ENCODE results near the gene H2BK1. TPM values are rescaled to one million over a fixed set of nuclear protein-coding genes. Genes with fewer than 3 reads are reported as not detected.

H2BK1 gene
- polyA plus RNA-seq, 3 donors, result not detected

DNA sequence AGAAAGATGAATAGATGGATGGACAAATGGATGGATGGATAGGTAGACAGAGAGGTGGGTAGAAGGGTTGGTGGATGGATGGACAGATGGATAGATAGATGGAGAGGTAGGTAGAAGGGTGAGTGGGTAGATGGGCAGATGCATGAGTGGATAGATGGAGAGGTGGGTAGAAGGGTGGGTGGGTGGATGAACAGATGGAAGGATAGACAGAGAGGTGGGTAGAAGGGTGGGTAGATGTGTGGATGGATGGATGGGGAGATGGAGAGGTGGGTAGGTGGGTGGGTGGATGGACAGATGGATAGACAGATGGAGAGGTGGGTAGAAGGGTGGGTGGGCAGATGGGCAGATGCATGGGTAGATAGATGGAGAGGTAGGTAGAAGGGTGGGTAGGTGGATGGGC lies 12.4 kb downstream of the H2BK1 start:
- no peaks in the 10 kb centered on the region for H3K9me3 Mint-ChIP-seq
- DNase-seq, result no peak
- no peak overlapping the region for H2AFZ ChIP-seq (ENCODE audit: insufficient read depth, low read depth, low read length, poor library complexity, severe bottlenecking)
- no peak overlapping the region for H3K4me3 ChIP-seq (replicated peaks in 1 of 3; ENCODE audit: low read depth in 2 of 3, low read length in 3 of 3)
- H3K27ac ChIP-seq (ENCODE audit: low read depth in 1 of 2, low read length in 2 of 2), result no peak overlapping the region
- no peaks in the 10 kb centered on the region for H3K36me3 ChIP-seq (replicated peaks in 1 of 2; ENCODE audit: control insufficient read depth in 1 of 2, insufficient read depth in 2 of 2, low read length in 2 of 2)
- no peak overlapping the region for H3K4me3 Mint-ChIP-seq
- H3K36me3 Mint-ChIP-seq, result no peaks in the 10 kb centered on the region
- no peaks in the 10 kb centered on the region for H3K27me3 ChIP-seq (ENCODE audit: control insufficient read depth in 2 of 2, insufficient read depth in 2 of 2, low read length in 2 of 2)
- no peaks in the 10 kb centered on the region for H3K4me1 ChIP-seq (ENCODE audit: control insufficient read depth in 1 of 2, insufficient read depth in 2 of 2, low read length in 2 of 2)
- TF ChIP-seq, protein P1, sequence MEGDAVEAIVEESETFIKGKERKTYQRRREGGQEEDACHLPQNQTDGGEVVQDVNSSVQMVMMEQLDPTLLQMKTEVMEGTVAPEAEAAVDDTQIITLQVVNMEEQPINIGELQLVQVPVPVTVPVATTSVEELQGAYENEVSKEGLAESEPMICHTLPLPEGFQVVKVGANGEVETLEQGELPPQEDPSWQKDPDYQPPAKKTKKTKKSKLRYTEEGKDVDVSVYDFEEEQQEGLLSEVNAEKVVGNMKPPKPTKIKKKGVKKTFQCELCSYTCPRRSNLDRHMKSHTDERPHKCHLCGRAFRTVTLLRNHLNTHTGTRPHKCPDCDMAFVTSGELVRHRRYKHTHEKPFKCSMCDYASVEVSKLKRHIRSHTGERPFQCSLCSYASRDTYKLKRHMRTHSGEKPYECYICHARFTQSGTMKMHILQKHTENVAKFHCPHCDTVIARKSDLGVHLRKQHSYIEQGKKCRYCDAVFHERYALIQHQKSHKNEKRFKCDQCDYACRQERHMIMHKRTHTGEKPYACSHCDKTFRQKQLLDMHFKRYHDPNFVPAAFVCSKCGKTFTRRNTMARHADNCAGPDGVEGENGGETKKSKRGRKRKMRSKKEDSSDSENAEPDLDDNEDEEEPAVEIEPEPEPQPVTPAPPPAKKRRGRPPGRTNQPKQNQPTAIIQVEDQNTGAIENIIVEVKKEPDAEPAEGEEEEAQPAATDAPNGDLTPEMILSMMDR (IDR thresholded peaks at IDR 0.05), result no peak
- intact Hi-C loops (cut with micrococcal nuclease), result no loop called here
- H3K27ac Mint-ChIP-seq, result no peak overlapping the region
- H3K4me2 ChIP-seq (replicated peaks; ENCODE audit: extremely low read depth, low read length, poor library complexity, severe bottlenecking), result no peak overlapping the region
- no peaks in the 10 kb centered on the region for H3K9me3 ChIP-seq (replicated peaks in 1 of 2; ENCODE audit: control insufficient read depth in 1 of 2, insufficient read depth in 1 of 2, low read length in 2 of 2)
- H3K79me2 ChIP-seq (ENCODE audit: insufficient read depth, low read length), result no peaks in the 10 kb centered on the region
- no peaks in the 10 kb centered on the region for H4K20me1 ChIP-seq (ENCODE audit: insufficient read depth, low read length)
- peaks cover 4 to 24% (median 9%) of the 10 kb centered on the region in 3 donors for H3K27me3 Mint-ChIP-seq (ENCODE audit: low read depth in 3 of 3)
- no peak overlapping the region for H3K9ac ChIP-seq (ENCODE audit: insufficient read depth, low read length, poor library complexity, severe bottlenecking)
- H3K4me1 Mint-ChIP-seq, result no peaks in the 10 kb centered on the region

DNA sequence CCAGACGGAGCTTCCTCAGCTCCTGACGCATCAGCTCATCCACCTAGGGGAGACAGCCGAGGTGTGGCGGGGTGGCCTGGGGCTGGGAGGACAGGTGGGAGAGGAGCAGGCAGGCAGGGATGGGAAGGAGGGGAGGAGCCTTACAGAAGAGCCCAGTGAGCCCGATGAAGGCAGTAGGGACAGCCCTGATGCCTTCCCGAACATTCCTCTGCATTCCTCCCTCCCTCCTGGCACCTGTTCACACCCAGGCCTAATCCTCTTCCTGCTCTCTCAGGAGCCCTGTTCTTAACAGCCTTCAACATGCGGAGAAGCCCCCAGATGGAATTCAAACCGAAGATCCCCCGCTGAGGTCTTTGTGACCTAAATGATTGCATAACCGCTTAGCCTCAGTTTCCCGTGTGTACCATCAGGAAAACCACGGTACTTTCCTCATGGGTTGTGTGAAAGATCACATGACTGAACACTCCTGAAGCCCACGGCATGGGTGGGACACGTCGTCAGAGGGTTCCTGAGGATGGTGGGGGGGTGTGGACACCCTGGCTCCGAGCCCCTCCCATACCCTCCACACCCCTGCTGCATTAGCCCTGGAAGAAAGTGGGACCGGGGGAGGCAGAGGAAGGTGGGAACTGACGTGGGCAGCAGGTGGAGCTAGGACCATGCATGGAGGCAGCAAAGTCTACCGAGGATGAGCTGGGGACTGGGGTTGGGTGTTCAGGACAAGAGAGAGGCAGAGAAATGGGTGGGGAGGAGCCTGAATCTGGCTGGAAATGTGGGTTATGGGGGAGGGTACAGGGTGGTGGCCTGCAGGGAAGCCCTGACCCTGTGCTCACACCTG lies 14.5 kb downstream of the H2BK1 start:
- Histone ChIP-seq H3K4me3 (replicated peaks in 1 of 3; ENCODE audit: low read depth in 2 of 3, low read length in 3 of 3) (no peak overlapping the region), H2AFZ (ENCODE audit: insufficient read depth, low read depth, low read length, poor library complexity, severe bottlenecking) (no peak overlapping the region), H3K4me1 (ENCODE audit: control insufficient read depth in 1 of 2, insufficient read depth in 2 of 2, low read length in 2 of 2) (no peaks in the 10 kb centered on the region), H3K27ac (ENCODE audit: low read depth in 1 of 2, low read length in 2 of 2) (no peak overlapping the region), H3K4me2 (replicated peaks; ENCODE audit: extremely low read depth, low read length, poor library complexity, severe bottlenecking) (no peak overlapping the region), H3K27me3 (ENCODE audit: control insufficient read depth in 2 of 2, insufficient read depth in 2 of 2, low read length in 2 of 2) (no peaks in the 10 kb centered on the region), H3K9me3 (replicated peaks in 1 of 2; ENCODE audit: control insufficient read depth in 1 of 2, insufficient read depth in 1 of 2, low read length in 2 of 2) (no peaks in the 10 kb centered on the region), H4K20me1 (ENCODE audit: insufficient read depth, low read length) (no peaks in the 10 kb centered on the region), H3K36me3 (replicated peaks in 1 of 2; ENCODE audit: control insufficient read depth in 1 of 2, insufficient read depth in 2 of 2, low read length in 2 of 2) (no peaks in the 10 kb centered on the region), H3K9ac (ENCODE audit: insufficient read depth, low read length, poor library complexity, severe bottlenecking) (no peak overlapping the region), H3K79me2 (ENCODE audit: insufficient read depth, low read length) (no peaks in the 10 kb centered on the region)
- no peaks in the 10 kb centered on the region for H3K36me3 Mint-ChIP-seq
- intact Hi-C loops (cut with micrococcal nuclease), result no loop called here
- H3K9me3 Mint-ChIP-seq, result peaks cover 0 to 1% (median 0%) of the 10 kb centered on the region in 7 donors
- 42% methylated on average over 10 of the region's 19 CpGs for WGBS (ENCODE audit: insufficient coverage)
- no peaks in the 10 kb centered on the region for H3K4me1 Mint-ChIP-seq
- peaks cover 0 to 17% (median 8%) of the 10 kb centered on the region in 3 donors for H3K27me3 Mint-ChIP-seq (ENCODE audit: low read depth in 3 of 3)
- H3K4me3 Mint-ChIP-seq, result no peak overlapping the region
- TF ChIP-seq, protein P1 (IDR thresholded peaks at IDR 0.05), result no peak
- no peak overlapping the region for H3K27ac Mint-ChIP-seq
- DNase-seq, result no peak

Measured in CD14-positive monocyte (primary cell).